OCI-LY3 (cell line): Measurements from ENCODE around the gene GM2A.

Experiments used
- H2AFZ ChIP-seq: fragments of 200-600, 300-600 bp; shearing (Covaris generic); 2 replicates; pipeline ENCODE4 v1.6.0; 2014; ENCODE audit warnings: antibody characterized with exemption, low read depth, low read length
- H3K27ac ChIP-seq: fragments of 200-600, 300-600 bp; sonication (generic); 2 replicates; pipeline ENCODE4 v1.5.1; 2014; ENCODE audit warnings: mild to moderate bottlenecking, low read length, moderate library complexity, mixed read lengths
- H3K27me3 ChIP-seq: fragments of 200-600, 300-600 bp; sonication (generic); 2 replicates; pipeline ENCODE4 v1.6.1; 2014; ENCODE audit warnings: low read depth, low read length, mixed read lengths
- H3K36me3 ChIP-seq: fragments of 200-600, 300-600 bp; sonication (generic); replicated peaks from 2 replicates; pipeline ENCODE3; 2014; ENCODE audit warnings: low read depth, low read length, mixed read lengths
- H3K4me1 ChIP-seq: fragments of 300-600, 200-600 bp; sonication (generic); 2 replicates; pipeline ENCODE4 v1.6.1; 2014; ENCODE audit warnings: low read length, mixed read lengths
- H3K4me2 ChIP-seq: fragments of 200-600, 300-600 bp; sonication (generic); 2 replicates; pipeline ENCODE4 v1.6.1; 2014; ENCODE audit warnings: low read length, mixed read lengths
- H3K4me3 ChIP-seq: fragments of 300-600, 200-600 bp; sonication (generic); 2 replicates; pipeline ENCODE4 v1.5.1; 2014; ENCODE audit warnings: antibody characterized with exemption, mild to moderate bottlenecking, low read length, moderate library complexity
- H3K79me2 ChIP-seq: fragments of 300-600, 200-600 bp; shearing (Covaris generic); 2 replicates; pipeline ENCODE4 v1.6.1; 2014; ENCODE audit warnings: mild to moderate bottlenecking, low read length, mixed read lengths
- H3K9ac ChIP-seq: fragments of 300-600, 200-600 bp; shearing (Covaris generic); 2 replicates; pipeline ENCODE4 v1.6.0; 2014; ENCODE audit warnings: mild to moderate bottlenecking, low read length, moderate library complexity
- H3K9me3 ChIP-seq: fragments of 200-600, 300-600 bp; shearing (Covaris generic); 2 replicates; pipeline ENCODE4 v1.6.1; 2014; ENCODE audit warnings: low read length, mixed read lengths; ENCODE audit not compliant: insufficient read depth
- H4K20me1 ChIP-seq: fragments of 200-600, 300-600 bp; sonication (generic); 2 replicates; pipeline ENCODE4 v1.6.1; 2016; ENCODE audit warnings: low read length, mixed read lengths; ENCODE audit not compliant: insufficient read depth
- EZH2phosphoT487 ChIP-seq: fragments of 200-600 bp; shearing (Covaris generic); IDR thresholded peaks from 2 replicates; pipeline ENCODE4 v1.6.1; 2018; ENCODE audit warnings: antibody characterized with exemption, mixed run types, low read depth
- TF ChIP-seq, protein P1 (sequence below): fragments of 200-600, 300-600 bp; sonication (generic); IDR thresholded peaks from 2 replicates; pipeline ENCODE4 v1.5.1; 2014; ENCODE audit warnings: antibody characterized with exemption, low read length, low read depth

Gene GM2A

DNA sequence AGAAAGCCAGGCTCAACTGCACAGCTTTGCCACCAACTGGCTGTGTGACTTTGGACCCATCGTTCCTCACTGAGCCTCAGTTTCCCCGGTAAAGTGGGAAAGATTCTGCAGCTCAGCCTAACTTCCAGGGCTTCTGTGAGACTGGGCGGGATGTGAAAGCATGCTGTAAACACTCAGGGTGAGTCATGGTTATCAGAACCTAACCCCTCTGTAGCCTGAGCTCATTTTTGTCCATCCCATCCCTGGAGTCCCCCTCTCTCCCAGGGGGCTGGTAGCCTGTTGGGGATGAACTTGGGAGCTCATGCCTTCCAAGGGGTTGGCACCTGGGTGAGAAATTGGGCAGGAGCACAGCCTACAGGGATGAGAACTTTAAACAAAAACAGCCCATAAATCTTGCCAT, 31.4 kb upstream of the GM2A start:
- TF ChIP-seq, protein P1, sequence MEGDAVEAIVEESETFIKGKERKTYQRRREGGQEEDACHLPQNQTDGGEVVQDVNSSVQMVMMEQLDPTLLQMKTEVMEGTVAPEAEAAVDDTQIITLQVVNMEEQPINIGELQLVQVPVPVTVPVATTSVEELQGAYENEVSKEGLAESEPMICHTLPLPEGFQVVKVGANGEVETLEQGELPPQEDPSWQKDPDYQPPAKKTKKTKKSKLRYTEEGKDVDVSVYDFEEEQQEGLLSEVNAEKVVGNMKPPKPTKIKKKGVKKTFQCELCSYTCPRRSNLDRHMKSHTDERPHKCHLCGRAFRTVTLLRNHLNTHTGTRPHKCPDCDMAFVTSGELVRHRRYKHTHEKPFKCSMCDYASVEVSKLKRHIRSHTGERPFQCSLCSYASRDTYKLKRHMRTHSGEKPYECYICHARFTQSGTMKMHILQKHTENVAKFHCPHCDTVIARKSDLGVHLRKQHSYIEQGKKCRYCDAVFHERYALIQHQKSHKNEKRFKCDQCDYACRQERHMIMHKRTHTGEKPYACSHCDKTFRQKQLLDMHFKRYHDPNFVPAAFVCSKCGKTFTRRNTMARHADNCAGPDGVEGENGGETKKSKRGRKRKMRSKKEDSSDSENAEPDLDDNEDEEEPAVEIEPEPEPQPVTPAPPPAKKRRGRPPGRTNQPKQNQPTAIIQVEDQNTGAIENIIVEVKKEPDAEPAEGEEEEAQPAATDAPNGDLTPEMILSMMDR: no peak
- TF ChIP-seq EZH2phosphoT487: no peak
- H3K27ac ChIP-seq: no peak overlapping the region
- H3K4me3 ChIP-seq: no peak overlapping the region
- H3K9me3 ChIP-seq: no peaks in the 10 kb centered on the region
- H3K4me2 ChIP-seq: peak overlapping the region; percentile 99; the same call in 1 of the 2 replicates
- H3K9ac ChIP-seq: no peak overlapping the region
- H3K36me3 ChIP-seq: peaks cover 14% of the 10 kb centered on the region
- peaks cover 72% of the 10 kb centered on the region for H3K79me2 ChIP-seq
- H2AFZ ChIP-seq: no peak overlapping the region
- H3K4me1 ChIP-seq: peaks cover 48% of the 10 kb centered on the region
- H4K20me1 ChIP-seq: peaks cover 16% of the 10 kb centered on the region; the same call in 1 of the 2 replicates
- no peaks in the 10 kb centered on the region for H3K27me3 ChIP-seq

DNA sequence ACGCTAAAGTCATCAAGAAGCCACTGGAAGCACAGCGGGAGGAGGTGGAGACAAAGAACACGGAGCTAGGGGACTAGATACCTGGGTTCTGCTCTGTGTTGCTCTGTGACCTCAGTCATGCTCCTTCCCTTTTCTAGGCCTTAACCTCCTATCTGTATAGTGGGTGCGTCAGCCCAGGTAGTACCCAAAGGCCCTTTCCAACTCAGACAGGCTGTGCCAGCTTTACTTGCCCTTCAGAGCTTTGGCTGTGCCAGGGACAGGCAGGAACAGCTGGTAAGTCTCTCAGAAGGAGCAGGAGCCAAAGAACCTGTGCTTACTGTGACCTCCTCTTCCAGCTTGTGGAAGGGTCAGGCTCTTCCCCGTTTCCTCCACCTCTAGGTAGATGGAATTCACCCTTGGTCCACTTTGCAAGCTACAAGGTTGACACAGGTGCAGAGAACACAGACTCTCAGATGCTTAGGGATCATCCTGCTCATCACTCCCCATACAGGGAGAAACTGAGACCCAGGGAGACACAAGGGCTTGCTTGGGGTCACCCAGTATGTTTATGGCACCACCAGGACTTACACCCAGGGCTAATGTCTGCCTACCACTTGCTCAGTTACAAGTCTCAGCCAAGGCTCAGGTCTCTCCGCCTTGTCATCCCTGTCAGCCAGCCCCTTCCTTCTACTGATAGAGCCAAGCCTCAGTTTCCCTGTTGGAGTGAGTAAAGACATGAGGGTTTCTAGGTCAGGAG, 30.8 kb upstream of the GM2A start:
- H3K79me2 ChIP-seq: peaks cover 67% of the 10 kb centered on the region
- no peaks in the 10 kb centered on the region for H3K9me3 ChIP-seq
- H3K27ac ChIP-seq: no peak overlapping the region
- TF ChIP-seq EZH2phosphoT487: no peak
- TF ChIP-seq, protein P1: no peak
- no peaks in the 10 kb centered on the region for H3K27me3 ChIP-seq
- H3K36me3 ChIP-seq: peaks cover 14% of the 10 kb centered on the region
- H3K4me1 ChIP-seq: peaks cover 48% of the 10 kb centered on the region
- H3K9ac ChIP-seq: peak overlapping the region; percentile 99
- H4K20me1 ChIP-seq: peaks cover 16% of the 10 kb centered on the region; the same call in 1 of the 2 replicates
- H3K4me3 ChIP-seq: peak overlapping the region; percentile 100
- peak overlapping the region; percentile 99 for H3K4me2 ChIP-seq
- H2AFZ ChIP-seq: no peak overlapping the region

DNA sequence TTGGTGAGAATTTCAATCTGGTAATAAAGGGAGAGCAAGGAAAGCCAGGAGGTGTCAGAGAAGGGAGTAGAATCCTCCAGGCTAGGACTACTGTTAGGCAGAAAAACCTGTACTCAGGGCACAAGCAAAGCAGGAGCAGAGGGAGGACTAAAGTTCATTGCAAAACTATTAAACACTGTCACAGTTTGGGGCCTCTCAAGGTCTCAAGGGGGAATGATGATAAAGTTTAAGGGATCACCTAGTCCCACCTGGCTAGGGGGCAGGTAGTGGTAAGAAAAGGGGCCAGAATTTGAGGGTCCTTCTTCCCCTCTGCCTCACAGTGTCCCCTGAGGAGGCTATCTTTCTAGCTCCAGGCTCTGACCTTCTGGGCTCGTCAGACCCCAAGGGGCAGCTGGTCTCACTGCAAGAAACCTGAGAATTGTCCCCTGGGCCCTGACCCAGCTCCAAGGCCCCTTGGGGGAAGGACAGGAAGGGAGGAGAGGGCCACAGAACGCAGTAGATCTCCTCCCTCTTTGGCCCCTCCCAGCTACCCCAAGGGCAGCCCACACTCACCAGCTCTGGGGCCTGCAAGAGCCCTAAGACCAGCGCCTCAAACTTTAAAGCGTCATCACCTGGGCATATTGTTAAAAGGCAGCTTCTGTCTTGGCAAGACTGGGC, 30.1 kb upstream of the GM2A start:
- TF ChIP-seq EZH2phosphoT487: no peak
- TF ChIP-seq, protein P1: no peak
- Histone ChIP-seq H4K20me1 (peaks cover 16% of the 10 kb centered on the region; the same call in 1 of the 2 replicates), H3K36me3 (peaks cover 14% of the 10 kb centered on the region), H3K27ac (peak overlapping the region; percentile 85), H3K4me3 (peak overlapping the region; percentile 100), H3K9me3 (no peaks in the 10 kb centered on the region), H3K27me3 (no peaks in the 10 kb centered on the region), H3K9ac (peak overlapping the region; percentile 99), H3K4me1 (peaks cover 48% of the 10 kb centered on the region), H3K79me2 (peaks cover 60% of the 10 kb centered on the region), H3K4me2 (peak overlapping the region; percentile 99), H2AFZ (no peak overlapping the region)
